ENCODE data around the gene RPH3AL.

DNA sequence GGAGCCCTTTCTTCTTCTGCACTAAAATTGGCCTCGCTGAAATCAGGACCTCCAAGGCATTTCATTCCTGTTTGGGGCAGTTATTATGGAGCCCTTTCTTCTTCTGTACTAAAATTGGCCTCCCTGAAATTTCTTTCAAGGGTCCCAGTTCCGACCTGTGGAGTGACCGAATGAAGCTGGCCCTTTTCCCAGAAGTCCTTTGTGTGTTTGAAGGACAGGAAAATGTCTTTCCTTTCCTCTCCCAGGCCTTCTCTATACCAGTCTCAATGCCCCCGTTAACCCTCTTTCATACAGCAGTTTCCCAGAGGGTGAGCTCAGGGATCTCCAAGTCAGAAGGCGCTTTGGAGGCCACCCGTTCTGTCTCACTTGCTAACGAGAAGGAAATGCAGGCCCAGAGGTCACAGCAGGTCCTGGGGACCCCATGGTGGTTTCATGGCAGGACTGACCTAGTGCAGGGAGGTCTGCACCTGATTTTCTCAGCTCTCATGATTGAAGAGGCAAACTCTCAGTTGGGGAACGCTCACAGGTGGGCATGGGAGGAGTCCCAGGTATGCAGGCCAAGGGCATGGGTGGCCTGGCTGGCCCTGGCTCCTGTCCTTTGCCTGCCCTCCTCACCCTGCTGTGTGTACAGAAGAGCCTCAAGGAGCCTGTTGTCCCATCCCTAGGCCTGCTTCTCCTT, 134.0 kb downstream of the RPH3AL start:
- TF ChIP-seq EZH2 (IDR thresholded peaks at IDR 0.05; ENCODE audit: borderline replicate concordance, control insufficient read depth, low read depth, low read length) (no peak), SUZ12 (IDR thresholded peaks at IDR 0.05; ENCODE audit: unreplicated experiment) (no peak), CHD1 (IDR thresholded peaks at IDR 0.05; ENCODE audit: low read depth, low read length) (no peak), POLR2AphosphoS5 (IDR thresholded peaks at IDR 0.05; ENCODE audit: low read length) (no peak), MXI1 (IDR thresholded peaks at IDR 0.05; ENCODE audit: low read depth, low read length) (no peak), ZNF274 (IDR thresholded peaks at IDR 0.05; ENCODE audit: insufficient read depth, insufficient read length) (no peak)
- TF ChIP-seq, protein P1, sequence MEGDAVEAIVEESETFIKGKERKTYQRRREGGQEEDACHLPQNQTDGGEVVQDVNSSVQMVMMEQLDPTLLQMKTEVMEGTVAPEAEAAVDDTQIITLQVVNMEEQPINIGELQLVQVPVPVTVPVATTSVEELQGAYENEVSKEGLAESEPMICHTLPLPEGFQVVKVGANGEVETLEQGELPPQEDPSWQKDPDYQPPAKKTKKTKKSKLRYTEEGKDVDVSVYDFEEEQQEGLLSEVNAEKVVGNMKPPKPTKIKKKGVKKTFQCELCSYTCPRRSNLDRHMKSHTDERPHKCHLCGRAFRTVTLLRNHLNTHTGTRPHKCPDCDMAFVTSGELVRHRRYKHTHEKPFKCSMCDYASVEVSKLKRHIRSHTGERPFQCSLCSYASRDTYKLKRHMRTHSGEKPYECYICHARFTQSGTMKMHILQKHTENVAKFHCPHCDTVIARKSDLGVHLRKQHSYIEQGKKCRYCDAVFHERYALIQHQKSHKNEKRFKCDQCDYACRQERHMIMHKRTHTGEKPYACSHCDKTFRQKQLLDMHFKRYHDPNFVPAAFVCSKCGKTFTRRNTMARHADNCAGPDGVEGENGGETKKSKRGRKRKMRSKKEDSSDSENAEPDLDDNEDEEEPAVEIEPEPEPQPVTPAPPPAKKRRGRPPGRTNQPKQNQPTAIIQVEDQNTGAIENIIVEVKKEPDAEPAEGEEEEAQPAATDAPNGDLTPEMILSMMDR (IDR thresholded peaks at IDR 0.05 in 2 of 3, conservative IDR thresholded peaks at IDR 0.05 in 1 of 3; ENCODE audit: control insufficient read depth in 2 of 3, extremely low read depth in 1 of 3, insufficient read depth in 1 of 3, low read depth in 3 of 3, low read length in 3 of 3): no peak
